Karpas-422 (cell line): ENCODE data around the gene SMIM38. TPM values are rescaled to one million over a fixed set of nuclear protein-coding genes. Genes with fewer than 3 reads are reported as not detected.

Source experiments
- DNase-seq: peaks from one replicate; pipeline ENCODE4 v3.0.0-alpha.2; 2015
- H2AFZ ChIP-seq: fragments of 200-600 bp; sonication (generic); 2 replicates; pipeline ENCODE4 v1.6.1; 2014; ENCODE audit warnings: antibody characterized with exemption, low read length, mixed read lengths
- H3K27ac ChIP-seq: fragments of 200-600 bp; sonication (generic); 2 replicates; pipeline ENCODE4 v1.5.1; 2014; ENCODE audit warnings: mild to moderate bottlenecking, low read length, moderate library complexity
- H3K27me3 ChIP-seq: fragments of 200-600 bp; sonication (generic); 2 replicates; pipeline ENCODE4 v1.6.1; 2014; ENCODE audit warnings: low read length, mixed read lengths
- H3K36me3 ChIP-seq: fragments of 200-600 bp; sonication (generic); 2 replicates; pipeline ENCODE4 v1.6.1; 2014; ENCODE audit warnings: low read length, mixed read lengths; ENCODE audit not compliant: insufficient read depth
- H3K4me1 ChIP-seq: fragments of 200-600 bp; sonication (generic); 2 replicates; pipeline ENCODE4 v1.6.1; 2014; ENCODE audit warnings: mild to moderate bottlenecking, low read length, mixed read lengths
- H3K4me2 ChIP-seq: fragments of 200-600 bp; sonication (generic); 2 replicates; pipeline ENCODE4 v1.6.1; 2014; ENCODE audit warnings: low read length, low read depth, mild to moderate bottlenecking; ENCODE audit not compliant: poor library complexity, severe bottlenecking
- H3K4me3 ChIP-seq: fragments of 200-600 bp; sonication (generic); 2 replicates; pipeline ENCODE4 v1.5.1; 2014; ENCODE audit warnings: mild to moderate bottlenecking, antibody characterized with exemption, low read length, mixed read lengths
- H3K79me2 ChIP-seq: fragments of 200-600 bp; sonication (generic); 2 replicates; pipeline ENCODE4 v1.6.1; 2014; ENCODE audit warnings: mild to moderate bottlenecking, low read length, mixed read lengths
- H3K9ac ChIP-seq: fragments of 200-600 bp; sonication (generic); 2 replicates; pipeline ENCODE4 v1.6.0; 2014; ENCODE audit warnings: low read length
- H3K9me2 ChIP-seq: fragments of 200-600 bp; sonication (generic), shearing (Covaris generic); replicated peaks from 2 replicates; pipeline ENCODE4 v1.6.0; 2014; ENCODE audit warnings: mild to moderate bottlenecking, low read length, moderate library complexity; ENCODE audit not compliant: insufficient read depth
- H3K9me3 ChIP-seq: fragments of 300-700, 200-600 bp; sonication (generic); 2 replicates; pipeline ENCODE4 v1.6.1; 2014; ENCODE audit warnings: low read length, mixed read lengths
- H4K20me1 ChIP-seq: fragments of 200-600 bp; sonication (generic); 2 replicates; pipeline ENCODE4 v1.6.1; 2014; ENCODE audit warnings: mild to moderate bottlenecking, antibody characterized with exemption, low read length, low read depth; ENCODE audit not compliant: insufficient read depth
- total RNA-seq: library from RNA; depleted of rRNA; stranded (reverse); fragments of >200 nt; shearing (Covaris generic); gene quantifications from 2 replicates; pipeline ENCODE4 v1.2.3, GENCODE V29; 2014; ENCODE audit warnings: low replicate concordance

Gene SMIM38
- total RNA-seq, 1 experiment from 2014 or later = not detected

- Histone ChIP-seq H3K36me3 (no peaks in the 10 kb centered on the region), H3K27me3 (no peaks in the 10 kb centered on the region), H3K9me3 (no peaks in the 10 kb centered on the region), H3K4me1 (no peaks in the 10 kb centered on the region), H3K9ac (no peak overlapping the region), H2AFZ (no peak overlapping the region), H3K4me3 (no peak overlapping the region), H3K79me2 (no peaks in the 10 kb centered on the region), H4K20me1 (0 out of 2 replicates have a peak, but pooled peaks cover 4% of the 10 kb centered on the region), H3K27ac (no peak overlapping the region), H3K4me2 (no peak overlapping the region), H3K9me2 (no peaks in the 10 kb centered on the region)
- no peak for DNase-seq
Observed at GRCh38 chr11:69161117-69161407, 5.3 kb downstream of the SMIM38 start.

- Histone ChIP-seq H2AFZ (no peak overlapping the region), H3K27me3 (no peaks in the 10 kb centered on the region), H4K20me1 (0 out of 2 replicates have a peak, but pooled peaks cover 4% of the 10 kb centered on the region), H3K4me1 (peaks cover 6% of the 10 kb centered on the region), H3K9ac (no peak overlapping the region), H3K9me3 (no peaks in the 10 kb centered on the region), H3K4me2 (no peak overlapping the region), H3K9me2 (no peaks in the 10 kb centered on the region), H3K79me2 (no peaks in the 10 kb centered on the region), H3K36me3 (no peaks in the 10 kb centered on the region), H3K27ac (no peak overlapping the region), H3K4me3 (no peak overlapping the region)
- DNase-seq = no peak
Observed at GRCh38 chr11:69162505-69162904, 6.8 kb downstream of the SMIM38 start.

DNA sequence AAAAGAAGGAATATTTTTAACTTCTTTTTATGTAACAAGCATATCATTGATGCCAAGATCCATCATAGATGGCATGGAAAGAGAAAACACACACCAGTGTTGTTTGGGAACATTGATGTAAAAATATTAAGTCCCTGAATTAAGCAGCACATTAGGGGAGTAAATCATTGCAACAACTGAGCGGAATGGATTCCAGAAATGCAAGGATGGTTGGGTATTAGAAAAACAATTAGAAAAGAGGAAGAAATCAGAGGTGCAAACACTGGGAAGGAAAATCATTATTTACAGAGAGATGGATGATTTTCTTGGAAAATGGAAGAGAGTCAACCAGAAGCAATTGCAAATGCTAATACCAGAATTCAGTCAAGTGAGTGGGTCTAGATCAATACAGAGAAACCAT is 8.1 kb downstream of the SMIM38 start:
- H3K27me3 ChIP-seq = no peaks in the 10 kb centered on the region
- no peak overlapping the region for H3K4me3 ChIP-seq
- H3K9me2 ChIP-seq = no peaks in the 10 kb centered on the region
- no peak overlapping the region for H2AFZ ChIP-seq
- H3K4me2 ChIP-seq = no peak overlapping the region
- H3K9ac ChIP-seq = no peak overlapping the region
- 0 out of 2 replicates have a peak, but pooled peaks cover 4% of the 10 kb centered on the region for H4K20me1 ChIP-seq
- no peak overlapping the region for H3K27ac ChIP-seq
- H3K4me1 ChIP-seq = peaks cover 6% of the 10 kb centered on the region
- H3K9me3 ChIP-seq = no peaks in the 10 kb centered on the region
- DNase-seq = no peak
- H3K36me3 ChIP-seq = no peaks in the 10 kb centered on the region
- no peaks in the 10 kb centered on the region for H3K79me2 ChIP-seq

DNA sequence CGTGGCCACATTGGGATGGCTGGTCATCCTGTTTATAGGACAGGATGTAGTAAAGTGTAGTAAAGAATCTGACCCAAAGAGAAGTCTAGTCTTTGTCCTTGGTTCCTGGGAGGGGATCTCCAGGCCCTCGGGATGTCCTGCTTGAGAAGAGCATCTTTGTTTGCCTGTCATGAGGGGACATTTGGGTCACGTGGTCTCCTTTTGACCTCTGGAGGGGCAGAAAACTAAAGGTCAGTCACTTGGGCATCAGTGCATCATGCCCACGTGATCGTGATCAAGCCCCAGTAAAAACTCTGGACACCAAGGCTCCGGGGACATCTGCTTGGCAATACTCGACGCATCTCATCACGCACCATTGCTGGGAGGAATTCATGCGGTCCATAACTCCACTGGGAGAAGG is 9.1 kb downstream of the SMIM38 start:
- no peak overlapping the region for H3K4me2 ChIP-seq
- H3K9ac ChIP-seq = no peak overlapping the region
- peaks cover 6% of the 10 kb centered on the region for H3K4me1 ChIP-seq
- H3K4me3 ChIP-seq = no peak overlapping the region
- H3K9me2 ChIP-seq = no peaks in the 10 kb centered on the region
- H2AFZ ChIP-seq = no peak overlapping the region
- H3K27me3 ChIP-seq = no peaks in the 10 kb centered on the region
- no peak overlapping the region for H3K27ac ChIP-seq
- H3K9me3 ChIP-seq = no peaks in the 10 kb centered on the region
- H3K79me2 ChIP-seq = no peaks in the 10 kb centered on the region
- H4K20me1 ChIP-seq = 0 out of 2 replicates have a peak, but pooled peaks cover 4% of the 10 kb centered on the region
- no peak for DNase-seq
- H3K36me3 ChIP-seq = no peaks in the 10 kb centered on the region

DNA sequence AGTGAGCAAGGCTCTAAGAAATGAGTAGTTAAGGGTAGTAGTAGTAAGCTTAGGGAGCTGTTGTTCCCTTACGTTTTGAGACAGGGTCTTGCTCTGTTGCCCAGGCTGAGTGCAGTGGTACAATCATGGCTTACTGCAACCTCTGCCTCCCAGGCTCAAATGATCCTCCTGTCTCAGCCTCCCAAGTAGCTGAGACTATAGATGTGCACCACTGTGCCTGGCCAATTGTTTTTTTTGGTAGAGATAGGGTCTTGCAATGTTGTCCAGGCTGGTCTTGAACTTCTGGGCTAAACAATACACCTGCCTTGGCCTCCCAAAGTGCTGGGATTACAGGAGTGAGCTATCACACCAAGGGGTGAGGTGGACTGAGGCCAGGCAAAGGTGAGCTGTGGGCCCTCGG is 10.0 kb downstream of the SMIM38 start:
- 0 out of 2 replicates have a peak, but pooled peaks cover 4% of the 10 kb centered on the region for H4K20me1 ChIP-seq
- no peak overlapping the region for H2AFZ ChIP-seq
- no peak for DNase-seq
- peaks cover 6% of the 10 kb centered on the region for H3K4me1 ChIP-seq
- H3K4me2 ChIP-seq = no peak overlapping the region
- H3K9ac ChIP-seq = no peak overlapping the region
- no peaks in the 10 kb centered on the region for H3K9me2 ChIP-seq
- H3K36me3 ChIP-seq = no peaks in the 10 kb centered on the region
- H3K79me2 ChIP-seq = no peaks in the 10 kb centered on the region
- no peaks in the 10 kb centered on the region for H3K9me3 ChIP-seq
- no peak overlapping the region for H3K27ac ChIP-seq
- H3K27me3 ChIP-seq = no peaks in the 10 kb centered on the region
- H3K4me3 ChIP-seq = no peak overlapping the region

GRCh38 chr11:69166218-69167115 is 10.7 kb downstream of the SMIM38 start:
- Histone ChIP-seq H3K9me2 (no peaks in the 10 kb centered on the region), H3K4me3 (no peak overlapping the region), H3K4me2 (peak overlapping the region; percentile 5), H2AFZ (no peak overlapping the region), H3K9me3 (no peaks in the 10 kb centered on the region), H3K4me1 (peaks cover 6% of the 10 kb centered on the region), H3K9ac (no peak overlapping the region), H4K20me1 (no peaks in the 10 kb centered on the region), H3K36me3 (no peaks in the 10 kb centered on the region), H3K27ac (no peak overlapping the region), H3K79me2 (no peaks in the 10 kb centered on the region), H3K27me3 (no peaks in the 10 kb centered on the region)
- DNase-seq = peak; percentile 64

DNA sequence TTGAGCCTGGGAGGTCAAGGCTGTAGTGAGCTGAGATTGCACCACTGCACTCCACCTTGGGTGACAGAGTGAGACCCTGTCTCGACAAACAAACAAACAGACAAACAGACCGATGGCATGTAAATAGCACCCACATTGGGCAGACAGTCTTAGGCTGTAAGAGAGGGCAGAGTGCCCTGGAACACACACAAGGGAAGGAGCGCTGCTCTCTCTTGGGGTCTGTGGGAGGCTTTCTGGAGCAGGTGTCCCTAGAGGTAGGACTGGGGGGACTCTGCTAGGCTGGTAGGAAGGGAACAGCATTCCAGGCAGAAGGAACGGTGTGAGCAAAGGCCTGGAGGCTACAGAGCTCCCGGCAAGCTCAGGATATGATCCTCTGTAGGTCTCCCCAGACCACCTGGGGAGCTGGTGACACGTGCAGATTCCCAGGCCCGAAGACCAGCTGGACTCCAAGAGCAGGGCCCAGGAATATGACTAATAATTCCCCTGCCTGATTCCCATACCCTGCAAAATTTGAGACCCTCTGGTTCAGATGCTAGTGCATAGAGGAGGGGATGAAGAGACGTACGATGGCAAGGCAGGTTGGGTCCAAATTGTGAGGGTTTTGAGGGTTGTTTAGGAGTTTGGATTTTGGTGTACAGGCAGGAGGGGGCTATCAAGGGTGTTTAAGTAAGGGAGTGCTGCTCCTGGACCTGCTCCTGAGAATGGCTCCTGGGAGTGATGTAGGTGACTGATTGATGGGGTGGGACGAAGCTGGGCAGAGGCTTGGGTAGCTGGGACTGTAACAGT is 11.6 kb downstream of the SMIM38 start:
- Histone ChIP-seq H3K4me3 (no peak overlapping the region), H3K9ac (no peak overlapping the region), H3K4me1 (peaks cover 6% of the 10 kb centered on the region), H3K36me3 (no peaks in the 10 kb centered on the region), H3K79me2 (no peaks in the 10 kb centered on the region), H3K27ac (no peak overlapping the region), H4K20me1 (no peaks in the 10 kb centered on the region), H3K9me3 (no peaks in the 10 kb centered on the region), H3K9me2 (no peaks in the 10 kb centered on the region), H2AFZ (no peak overlapping the region), H3K4me2 (no peak overlapping the region), H3K27me3 (no peaks in the 10 kb centered on the region)
- no peak for DNase-seq

GRCh38 chr11:69167916-69168691 is 12.4 kb downstream of the SMIM38 start:
- DNase-seq = no peak
- H3K4me1 ChIP-seq = peaks cover 6% of the 10 kb centered on the region
- H3K9ac ChIP-seq = no peak overlapping the region
- no peaks in the 10 kb centered on the region for H3K9me2 ChIP-seq
- no peak overlapping the region for H3K27ac ChIP-seq
- H2AFZ ChIP-seq = no peak overlapping the region
- H3K27me3 ChIP-seq = no peaks in the 10 kb centered on the region
- no peaks in the 10 kb centered on the region for H4K20me1 ChIP-seq
- H3K9me3 ChIP-seq = no peaks in the 10 kb centered on the region
- no peaks in the 10 kb centered on the region for H3K36me3 ChIP-seq
- no peaks in the 10 kb centered on the region for H3K79me2 ChIP-seq
- no peak overlapping the region for H3K4me3 ChIP-seq
- H3K4me2 ChIP-seq = no peak overlapping the region
